ENCODE measurements around the gene SERPINA4.

SERPINA4 gene, protein sequence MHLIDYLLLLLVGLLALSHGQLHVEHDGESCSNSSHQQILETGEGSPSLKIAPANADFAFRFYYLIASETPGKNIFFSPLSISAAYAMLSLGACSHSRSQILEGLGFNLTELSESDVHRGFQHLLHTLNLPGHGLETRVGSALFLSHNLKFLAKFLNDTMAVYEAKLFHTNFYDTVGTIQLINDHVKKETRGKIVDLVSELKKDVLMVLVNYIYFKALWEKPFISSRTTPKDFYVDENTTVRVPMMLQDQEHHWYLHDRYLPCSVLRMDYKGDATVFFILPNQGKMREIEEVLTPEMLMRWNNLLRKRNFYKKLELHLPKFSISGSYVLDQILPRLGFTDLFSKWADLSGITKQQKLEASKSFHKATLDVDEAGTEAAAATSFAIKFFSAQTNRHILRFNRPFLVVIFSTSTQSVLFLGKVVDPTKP

DNA sequence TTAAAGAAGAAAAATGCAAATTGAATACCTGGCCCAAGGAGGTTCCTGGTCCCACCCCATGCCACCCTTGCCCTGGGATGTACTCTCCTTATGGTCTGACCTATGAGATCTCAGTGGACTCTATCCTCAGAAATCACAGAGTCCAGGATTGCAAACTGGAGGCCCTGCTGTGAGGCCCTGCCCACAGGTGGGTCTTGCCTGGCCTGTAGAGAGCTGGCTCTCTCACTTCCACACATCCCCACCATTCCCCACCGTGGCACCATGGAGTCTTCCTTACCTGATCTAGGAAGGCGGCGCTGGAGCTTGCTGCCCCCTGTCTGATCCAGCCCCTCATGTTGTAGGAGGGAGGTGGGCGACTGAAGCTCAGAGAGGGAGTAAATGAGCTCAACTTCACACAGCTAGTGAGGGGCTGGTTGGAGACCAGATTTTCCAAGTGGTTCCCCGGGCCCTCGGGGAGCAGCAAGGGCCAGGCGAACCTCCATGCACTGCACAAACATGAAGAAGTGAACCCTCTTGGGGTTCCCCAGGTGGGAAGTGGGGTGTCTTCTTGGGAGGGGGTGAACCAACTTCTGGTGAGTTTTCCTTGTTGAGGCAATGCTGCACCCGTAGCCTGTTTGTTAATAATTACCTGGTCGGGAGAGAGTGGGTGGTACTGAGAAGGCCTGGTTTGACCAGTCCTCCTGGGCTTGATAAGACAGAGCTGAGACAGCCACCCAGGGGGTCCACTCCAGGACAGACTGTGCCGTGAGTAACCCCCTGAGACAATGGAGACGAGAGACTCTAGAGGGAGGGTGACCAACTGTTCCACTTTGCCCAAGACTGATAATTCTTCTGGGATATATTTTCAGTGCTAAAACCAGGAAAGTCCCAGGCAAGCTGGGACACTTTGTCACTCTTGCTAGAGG is at the start of gene SERPINA4:
Gene SERPINA4, plus strand, starts transcription at position 692 of the 905 bp plus-strand sequence. CDS start 2,041 bp downstream, outside the sequence.
- DNase-seq: no peak

DNA sequence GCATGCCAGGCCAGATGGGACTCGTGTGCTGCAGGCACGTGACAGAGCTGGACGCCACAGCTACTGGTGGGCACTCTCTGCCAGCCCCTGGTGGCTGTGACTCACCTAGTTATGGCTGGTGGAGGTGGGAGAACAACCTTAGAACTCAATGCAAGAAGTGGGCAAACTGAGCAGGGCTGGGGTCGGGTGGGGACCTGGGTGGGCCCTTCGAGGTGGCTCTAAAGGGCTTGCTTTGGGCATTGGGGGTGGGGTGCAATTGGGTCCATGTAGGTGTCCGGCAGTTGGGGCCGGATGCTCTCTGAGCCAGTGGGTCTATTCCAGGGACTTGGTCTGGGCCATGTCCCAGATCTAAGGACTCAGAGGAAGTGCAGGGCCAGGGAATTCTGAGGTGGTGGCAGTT is 46.9 kb upstream of the SERPINA4 start:
- DNase-seq: no peak

DNA sequence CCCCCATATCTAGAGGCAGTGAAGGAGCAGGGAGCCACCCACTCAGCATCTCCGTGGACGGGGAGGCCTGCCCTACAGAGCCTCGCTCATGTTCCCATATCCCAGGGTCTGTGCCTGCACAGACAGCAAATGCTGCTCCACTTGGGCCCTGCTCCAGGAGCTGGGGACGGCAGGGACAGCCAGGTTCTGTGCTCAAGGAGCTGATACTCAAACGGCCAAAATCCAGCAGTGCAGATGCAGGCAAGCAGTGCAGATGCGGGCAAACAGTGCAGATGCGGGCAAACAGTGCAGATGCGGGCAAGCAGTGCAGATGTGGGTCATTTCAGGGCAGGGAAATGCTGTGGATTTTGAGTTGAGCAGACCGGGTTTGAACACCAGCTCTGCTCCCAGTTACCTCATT is 45.8 kb upstream of the SERPINA4 start:
- no peak for DNase-seq

DNA sequence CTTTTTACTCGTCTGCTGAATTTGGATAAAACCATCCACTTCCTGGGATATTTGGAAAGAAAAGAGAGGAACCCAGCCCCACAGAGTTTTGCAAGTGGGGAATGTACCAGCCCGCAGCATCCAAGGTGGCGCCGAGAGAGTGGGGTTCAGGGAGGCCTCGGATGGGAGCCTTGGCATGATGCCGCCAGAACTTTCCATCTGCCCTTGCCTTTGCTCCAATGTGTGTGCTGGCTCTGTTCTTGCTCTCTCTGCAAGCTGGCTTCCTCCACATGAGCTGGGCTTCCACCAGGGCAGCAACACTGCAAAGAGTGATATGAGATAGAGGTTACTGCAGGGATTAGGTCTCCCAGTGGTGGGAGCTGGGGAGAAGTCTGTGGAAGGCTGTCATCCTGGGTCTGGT is 45.4 kb upstream of the SERPINA4 start:
- DNase-seq: no peak

DNA sequence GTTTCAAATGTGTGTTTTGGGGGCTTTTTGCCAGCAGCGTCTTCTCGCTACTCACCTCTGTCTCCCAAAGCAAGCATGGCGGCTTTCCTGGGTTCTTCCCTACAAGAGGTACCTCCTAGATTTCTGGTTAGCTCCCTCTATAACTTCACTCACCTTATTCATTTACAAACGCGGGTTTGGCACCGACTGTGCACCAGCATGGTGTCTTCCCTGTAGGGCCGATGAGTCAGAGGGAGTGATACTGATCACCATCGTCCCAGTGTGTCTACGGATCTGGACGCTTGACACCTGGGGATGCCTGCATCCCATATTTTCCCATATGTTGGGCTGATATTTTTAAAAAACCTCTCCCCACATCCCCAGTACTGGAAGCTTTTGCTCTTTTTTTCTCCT is 44.0 kb upstream of the SERPINA4 start:
- DNase-seq: no peak

DNA sequence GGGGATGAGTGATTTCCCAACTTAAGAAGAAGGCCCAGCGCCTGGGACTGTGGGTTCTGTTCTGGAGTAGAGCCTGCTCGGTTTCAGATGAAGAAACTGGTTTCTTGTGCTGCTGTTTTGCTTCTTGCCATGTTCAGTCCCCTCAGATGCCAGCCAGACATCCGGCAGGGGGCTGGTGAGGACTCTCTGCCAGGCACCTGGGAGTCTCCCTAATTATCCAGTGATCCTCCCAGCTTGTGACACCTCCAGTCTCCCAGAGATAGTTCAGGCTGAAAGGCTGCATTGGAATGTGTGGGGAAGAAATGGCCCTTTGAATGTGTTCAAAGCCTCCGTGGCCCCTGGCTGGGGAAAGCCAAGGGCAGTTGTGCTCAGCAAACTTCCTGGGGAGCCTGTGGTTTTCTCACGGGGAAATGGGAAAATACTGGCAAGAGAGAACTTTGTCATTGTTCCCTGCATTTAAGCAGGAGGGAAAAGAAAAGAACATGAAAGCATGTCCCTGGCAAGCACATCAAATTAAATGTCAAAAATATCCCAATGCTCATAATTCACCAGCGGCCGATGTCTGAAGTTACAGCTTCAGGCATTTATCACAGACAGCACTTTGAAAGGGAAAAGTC is 43.5 kb upstream of the SERPINA4 start:
- no peak for DNase-seq

DNA sequence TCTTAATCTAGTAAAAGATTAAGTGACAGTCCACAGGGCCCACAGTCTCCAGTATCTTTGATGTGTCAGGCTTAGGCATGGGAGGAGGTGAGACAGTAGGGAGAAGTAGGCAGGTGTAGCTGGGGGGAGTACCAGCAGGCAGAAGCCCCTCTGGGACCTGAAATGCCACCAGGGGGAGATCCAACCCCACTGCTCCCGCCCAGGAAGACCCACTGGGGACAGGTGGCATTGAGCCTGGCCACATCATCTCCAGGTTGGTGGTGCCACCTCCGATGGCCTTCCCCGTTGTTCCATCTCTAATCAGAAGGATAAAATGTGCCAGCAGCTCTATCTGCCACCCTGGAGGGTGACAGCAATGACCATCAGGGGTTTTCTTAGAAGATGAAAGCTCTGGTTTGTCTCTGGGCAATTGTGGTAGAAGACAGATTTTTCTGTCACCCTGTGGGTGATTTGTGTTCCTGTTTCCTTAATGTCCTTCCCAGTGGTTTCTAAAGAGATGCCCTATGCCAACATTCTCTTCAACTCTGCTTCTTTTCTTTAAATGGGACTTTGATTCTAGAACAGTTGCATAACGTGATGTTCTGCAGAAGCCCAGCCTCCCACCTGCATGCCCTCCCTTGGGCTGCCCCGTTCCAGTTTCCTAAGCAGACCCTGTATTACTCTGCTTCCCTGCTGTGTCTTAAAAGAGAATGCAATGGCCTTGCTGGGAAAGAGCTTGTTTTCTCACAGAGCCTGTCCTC is 39.7 kb upstream of the SERPINA4 start:
- no peak for DNase-seq

DNA sequence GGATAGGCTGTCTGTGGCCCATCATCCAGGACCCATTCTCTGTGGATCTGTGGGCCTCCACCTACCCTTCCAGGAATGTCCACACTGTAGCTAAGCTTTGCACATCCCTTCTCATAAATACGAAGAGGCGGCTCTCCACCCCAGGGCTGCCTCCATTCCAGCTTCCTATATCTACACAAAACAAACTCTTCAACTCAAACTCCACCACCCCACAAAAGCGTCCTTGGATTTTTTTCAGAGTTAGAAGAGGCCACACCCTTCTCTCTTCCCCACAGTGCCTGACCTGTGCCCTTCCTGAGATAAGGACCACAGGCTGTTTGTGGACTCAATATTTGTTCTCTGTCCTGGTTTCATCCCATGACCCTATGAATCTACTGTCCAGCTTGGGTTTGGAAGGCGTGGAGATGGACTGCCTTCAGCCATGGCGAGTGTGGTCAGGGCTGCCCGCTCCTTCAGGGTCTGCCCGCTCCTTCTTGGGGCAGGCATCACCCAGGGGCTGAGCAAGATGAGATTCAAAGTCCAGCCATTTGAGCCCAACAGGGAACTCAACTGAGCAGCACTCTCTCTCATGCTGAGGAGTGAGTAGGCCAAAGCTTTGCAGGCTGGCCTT is 39.0 kb upstream of the SERPINA4 start:
- no peak for DNase-seq

DNA sequence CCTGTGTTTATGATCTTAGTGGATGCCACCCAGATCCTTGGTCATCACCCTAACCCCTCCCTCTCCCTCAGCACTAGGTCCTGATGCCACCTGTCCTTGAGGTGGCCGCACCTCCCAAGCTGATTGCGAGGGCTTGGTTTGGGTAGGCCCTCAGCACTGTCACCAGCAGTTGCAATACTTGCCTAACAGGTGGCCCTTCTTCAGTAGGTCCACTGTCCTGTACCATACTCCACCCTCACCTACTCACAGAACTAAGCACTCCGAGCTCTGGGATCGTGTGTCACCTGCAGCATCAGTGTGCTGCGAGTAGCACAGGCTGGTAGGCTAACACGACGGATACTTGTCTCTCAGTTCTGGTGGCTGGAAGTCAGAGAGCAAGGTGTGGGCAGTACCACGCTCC is 38.0 kb upstream of the SERPINA4 start:
- DNase-seq: no peak

DNA sequence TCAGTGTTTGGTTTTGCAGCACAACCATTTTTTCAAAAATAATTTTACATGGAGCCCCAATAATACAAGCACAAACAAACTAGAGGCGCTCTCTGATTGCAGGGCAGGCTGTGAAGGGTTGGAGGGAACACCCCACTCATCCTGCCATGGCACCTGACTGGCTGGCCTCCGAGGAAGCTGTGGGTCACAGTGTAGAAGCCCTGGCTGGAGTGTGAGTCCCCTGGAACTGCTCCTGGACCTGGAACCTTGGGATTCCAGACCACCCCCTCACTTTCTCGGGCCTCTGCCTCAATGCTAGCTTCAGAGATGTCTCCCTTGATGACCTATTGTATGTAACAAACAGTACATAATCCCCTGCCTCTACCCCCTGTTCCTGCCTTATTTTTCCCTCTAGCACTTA is 37.1 kb upstream of the SERPINA4 start:
- no peak for DNase-seq

DNA sequence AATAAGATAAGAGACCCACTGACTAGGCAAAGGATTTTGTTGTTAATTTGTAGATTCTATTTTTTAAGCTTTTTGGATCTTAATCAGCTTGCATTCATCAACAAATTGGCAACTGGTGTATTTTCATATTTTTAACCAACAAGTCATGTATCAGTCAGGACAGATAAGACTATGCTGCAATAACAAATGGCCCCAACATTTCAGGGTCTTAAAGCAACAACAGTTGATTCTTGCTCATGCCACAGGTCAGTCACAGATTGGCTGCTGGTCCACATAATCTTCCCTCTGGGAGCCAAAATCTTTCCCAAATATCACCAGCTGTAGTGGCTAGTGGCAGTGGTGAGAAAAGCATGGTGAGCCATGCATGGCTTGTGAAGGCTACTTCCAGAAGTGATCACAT is 30.1 kb upstream of the SERPINA4 start:
- no peak for DNase-seq

DNA sequence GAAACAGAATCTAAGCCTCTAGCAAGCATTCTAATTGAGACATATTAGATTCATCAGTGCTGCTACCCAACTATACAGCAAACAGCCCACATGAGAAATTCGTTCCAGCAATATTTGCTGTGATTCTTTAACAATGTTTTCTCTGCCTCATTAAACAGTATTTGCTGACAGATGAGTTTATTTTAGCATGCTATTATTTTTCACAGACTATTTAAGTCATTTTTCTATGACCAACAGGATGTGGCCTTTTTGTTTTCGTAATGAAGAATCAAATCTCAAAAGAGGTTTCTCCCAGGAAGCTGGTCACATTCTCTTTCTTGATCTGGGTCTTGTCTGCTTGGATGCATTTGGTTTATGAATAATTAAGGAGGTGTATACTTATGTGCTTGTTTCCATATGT is 28.8 kb upstream of the SERPINA4 start:
- DNase-seq: no peak

DNA sequence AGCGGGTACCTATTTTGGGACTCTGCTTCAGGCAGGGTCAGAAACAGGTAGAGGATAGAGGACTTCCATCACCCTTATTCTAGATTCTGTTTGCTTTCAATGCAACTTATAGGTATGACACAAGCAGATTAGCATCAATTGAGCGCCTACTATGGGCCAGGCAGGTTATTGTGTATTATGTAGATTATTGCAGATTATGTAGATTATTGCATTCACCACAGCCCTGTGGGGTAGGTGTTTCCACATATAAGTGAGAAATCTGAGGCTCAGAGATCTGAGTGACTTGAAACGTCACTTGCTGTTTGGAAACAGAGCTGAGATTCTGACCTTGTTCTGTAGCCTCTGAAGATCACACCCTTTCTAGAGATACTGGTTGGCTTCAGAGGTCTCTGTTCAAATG is 25.7 kb upstream of the SERPINA4 start:
- DNase-seq: no peak

DNA sequence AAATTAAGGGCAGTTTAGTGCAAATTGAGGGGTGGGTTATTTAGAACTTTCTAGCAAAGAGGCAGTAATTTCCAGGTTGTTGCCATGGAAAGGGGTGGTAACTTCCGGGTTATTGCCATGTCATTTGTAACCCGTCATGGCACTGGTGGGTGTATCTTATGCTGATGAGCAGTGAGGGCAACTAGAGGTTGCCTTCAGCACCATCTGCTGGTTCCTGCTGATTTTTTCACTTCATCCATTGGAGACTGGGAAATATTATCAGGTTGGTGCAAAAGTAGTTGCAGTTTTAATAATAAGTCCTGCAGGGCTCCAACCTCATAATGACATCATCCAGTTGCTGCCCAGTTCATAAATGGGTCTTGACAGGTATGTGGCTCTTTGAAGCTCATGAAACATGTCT is 24.4 kb upstream of the SERPINA4 start:
- DNase-seq: no peak

DNA sequence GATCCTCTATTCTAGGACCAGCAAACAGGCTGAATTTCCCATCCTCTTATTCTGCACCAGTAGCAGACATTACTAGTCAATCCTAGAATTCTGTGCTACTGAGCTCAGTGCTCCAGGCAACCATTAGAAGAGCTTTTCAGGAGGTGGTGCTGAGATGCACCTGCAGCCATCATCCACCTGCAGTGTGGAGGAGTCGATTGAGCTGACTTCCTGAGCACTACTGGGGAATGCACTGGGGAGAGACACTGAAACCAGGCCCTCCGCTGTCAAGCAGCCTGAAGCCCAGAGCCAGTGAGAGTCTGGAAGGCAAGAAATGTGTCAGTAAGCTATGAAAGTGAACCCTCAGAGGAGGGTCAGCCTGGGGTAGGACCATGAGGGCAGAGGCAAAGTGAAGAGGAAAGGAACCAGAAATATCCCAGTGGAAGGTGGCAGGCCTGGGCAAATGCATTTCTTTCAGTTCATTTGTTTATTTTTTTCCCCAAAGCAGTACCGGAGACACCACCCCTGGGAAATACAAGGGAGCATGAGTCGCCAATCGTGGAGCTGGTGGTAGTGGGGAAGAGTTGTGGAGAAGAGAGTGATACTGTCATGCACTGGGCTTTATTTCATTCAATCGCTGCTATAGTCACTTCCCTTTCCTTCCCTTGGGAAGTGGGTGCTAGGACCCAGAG is 23.0 kb upstream of the SERPINA4 start:
- no peak for DNase-seq

DNA sequence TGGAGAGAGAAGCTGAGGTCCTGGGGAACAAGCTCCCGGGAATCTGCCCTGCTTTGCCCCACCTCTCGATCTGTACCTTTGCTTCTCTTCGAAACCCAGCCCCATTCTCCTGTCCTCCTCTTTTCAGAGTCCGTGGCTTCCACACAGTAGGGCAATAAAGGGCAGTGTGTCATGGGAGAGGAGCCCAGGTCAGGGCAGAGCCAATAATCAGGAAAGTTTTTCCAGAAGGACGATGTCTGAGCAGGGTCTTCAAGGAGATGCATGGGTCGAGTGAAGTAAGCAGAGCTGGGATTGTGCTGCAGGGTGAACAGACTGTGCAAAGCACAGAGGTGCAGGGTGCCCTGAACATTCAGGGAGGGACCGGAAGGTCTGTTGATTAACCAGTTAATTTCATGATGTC is 22.1 kb upstream of the SERPINA4 start:
- DNase-seq: no peak

DNA sequence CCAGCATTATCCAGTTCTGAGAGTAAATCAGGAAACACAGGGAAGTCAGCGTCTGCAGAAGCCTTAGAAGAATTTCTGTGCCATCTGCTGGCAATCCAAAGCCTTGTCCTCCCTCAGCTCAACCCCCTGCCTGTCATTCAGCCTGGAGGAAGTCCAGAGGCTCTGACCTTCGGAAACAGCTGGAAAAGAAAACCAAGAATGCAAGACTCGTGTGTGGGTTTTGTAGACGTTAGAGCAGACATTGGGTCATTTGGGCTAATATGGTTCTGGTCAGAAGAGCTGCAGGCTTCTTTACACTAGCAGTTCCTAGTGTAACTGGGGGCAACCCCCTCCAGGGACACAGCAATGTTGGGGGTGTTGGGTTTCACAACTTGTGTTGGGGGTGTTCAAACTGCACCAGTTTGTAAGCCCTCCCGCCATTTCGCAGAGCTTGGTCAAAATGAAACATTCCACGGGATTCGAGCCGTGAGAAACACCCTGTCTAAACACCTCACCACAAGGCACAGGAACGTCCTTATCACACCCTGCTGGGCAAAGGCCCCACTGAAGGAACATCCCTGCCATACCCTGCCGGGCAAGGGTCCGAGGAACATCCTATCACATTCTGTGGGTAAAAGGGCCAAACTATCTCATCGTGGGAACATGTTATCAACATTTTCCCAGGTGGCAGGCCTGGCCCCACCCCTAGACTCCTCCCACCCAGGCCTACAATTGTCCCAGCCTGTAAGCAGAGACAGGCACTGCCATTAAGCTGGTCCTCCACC is 21.0 kb upstream of the SERPINA4 start:
- DNase-seq: no peak

DNA sequence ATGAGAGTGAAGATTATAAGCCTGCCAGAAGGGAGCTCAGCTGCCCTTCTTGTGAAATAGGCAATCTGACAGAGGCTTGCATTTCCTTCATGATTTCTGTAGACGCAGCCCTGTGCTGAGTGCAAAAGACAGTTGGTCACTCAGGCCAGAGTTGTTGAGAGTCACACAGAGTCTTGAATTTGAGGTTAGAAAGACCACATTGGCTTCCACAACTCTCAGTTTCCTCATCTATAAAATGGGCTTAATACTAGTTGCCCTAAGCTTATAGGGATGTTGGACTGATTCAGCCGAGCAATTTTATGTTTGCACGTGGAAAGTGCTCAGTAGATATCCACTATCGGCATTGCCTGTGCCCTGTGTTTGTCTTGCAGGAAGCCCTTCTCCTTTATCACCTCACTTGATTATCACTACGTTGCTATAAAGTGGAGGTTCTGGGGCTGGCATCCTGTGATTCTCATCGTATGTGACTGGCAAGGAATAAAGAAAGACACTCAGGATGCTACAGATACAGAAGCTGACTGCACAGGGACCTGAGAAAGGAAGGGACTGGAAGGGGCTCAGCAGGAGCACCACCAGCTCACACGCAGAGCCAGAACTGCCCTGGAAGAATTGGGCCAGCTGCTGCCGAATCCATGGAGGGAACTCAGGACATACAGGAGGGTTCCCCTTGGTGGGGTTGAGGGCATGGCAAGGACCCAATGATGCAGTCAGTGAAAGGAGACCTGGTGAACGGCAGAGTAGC is 19.8 kb upstream of the SERPINA4 start:
- DNase-seq: no peak

DNA sequence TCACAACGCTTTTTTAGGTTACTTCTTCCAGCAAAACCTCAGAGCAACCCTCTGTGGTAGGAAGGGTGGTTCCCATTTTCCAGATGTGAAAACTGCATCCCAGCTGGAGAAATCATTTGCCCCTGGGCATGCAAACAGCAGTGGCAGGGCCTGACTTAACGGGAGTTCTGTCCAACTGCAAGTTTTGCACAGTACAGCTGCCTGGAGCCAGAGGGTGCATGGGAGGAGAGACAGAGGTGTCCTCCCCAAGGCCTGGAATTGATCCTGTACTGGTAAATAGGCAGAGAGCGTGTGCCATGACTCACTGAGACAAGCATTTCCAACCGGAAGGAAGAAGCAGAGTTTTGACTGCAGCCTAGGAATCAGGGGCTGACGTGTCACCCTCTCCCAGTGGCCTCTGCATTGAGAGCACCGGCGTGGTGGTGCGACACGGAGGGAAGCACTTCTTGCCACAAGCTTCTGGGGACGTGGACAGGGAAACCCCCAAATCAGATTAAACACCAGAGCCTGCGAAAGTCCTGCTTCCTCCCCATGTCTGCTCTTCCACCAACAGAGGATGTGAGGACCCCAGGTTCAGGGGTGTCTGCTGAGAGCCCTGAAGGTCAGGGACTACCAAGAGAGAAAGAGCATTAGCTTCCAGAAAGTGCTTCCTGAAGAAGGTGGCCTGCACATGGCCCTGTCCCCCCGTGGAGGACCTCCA is 19.0 kb upstream of the SERPINA4 start:
- no peak for DNase-seq

Measured in NCI-H2171 treated with DMSO at 0.1 percent for 48 hours (cell line).